ENCODE measurements around the gene ANLN. TPM values are rescaled to one million over a fixed set of nuclear protein-coding genes. Genes with fewer than 3 reads are reported as not detected.

The ANLN gene
- total RNA-seq, 2 donors from 2014 or later: 2.2 to 2.4 TPM

DNA sequence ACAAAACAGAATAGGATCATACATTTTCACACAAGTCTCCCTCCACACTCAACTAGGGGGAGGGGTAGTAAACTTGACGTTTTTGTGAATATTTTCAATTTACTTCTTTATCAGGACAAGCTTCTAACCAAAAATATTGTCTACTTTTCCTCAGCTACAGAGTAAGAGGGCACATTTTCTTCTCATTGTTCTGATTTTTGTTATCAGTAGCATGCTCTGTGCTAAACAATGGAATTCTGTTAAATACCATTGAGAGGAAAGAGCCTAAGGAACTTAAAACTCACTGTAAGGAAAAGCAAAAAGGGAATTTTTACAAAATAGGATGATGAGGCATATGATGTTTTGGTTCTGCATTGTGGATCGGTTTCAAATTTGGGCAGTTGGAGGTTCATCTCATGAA, 41.2 kb downstream of the ANLN start:
- no peaks in the 10 kb centered on the region for H3K36me3 ChIP-seq
- DNase-seq (ENCODE audit: low spot score) (no peak), ATAC-seq (ENCODE audit: insufficient number of reproducible peaks, low FRiP score, low read depth) (no peak)
- H3K4me1 ChIP-seq (ENCODE audit: control insufficient read depth in 1 of 2, low read depth in 2 of 2): no peaks in the 10 kb centered on the region
- no peaks in the 10 kb centered on the region for H3K27me3 ChIP-seq (replicated peaks; ENCODE audit: insufficient read depth)
- H3K4me3 ChIP-seq: no peak overlapping the region
- TF ChIP-seq, protein P1, sequence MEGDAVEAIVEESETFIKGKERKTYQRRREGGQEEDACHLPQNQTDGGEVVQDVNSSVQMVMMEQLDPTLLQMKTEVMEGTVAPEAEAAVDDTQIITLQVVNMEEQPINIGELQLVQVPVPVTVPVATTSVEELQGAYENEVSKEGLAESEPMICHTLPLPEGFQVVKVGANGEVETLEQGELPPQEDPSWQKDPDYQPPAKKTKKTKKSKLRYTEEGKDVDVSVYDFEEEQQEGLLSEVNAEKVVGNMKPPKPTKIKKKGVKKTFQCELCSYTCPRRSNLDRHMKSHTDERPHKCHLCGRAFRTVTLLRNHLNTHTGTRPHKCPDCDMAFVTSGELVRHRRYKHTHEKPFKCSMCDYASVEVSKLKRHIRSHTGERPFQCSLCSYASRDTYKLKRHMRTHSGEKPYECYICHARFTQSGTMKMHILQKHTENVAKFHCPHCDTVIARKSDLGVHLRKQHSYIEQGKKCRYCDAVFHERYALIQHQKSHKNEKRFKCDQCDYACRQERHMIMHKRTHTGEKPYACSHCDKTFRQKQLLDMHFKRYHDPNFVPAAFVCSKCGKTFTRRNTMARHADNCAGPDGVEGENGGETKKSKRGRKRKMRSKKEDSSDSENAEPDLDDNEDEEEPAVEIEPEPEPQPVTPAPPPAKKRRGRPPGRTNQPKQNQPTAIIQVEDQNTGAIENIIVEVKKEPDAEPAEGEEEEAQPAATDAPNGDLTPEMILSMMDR (IDR thresholded peaks at IDR 0.05): no peak
- H3K9me3 ChIP-seq: no peaks in the 10 kb centered on the region
- H3K27ac ChIP-seq: no peak overlapping the region

DNA sequence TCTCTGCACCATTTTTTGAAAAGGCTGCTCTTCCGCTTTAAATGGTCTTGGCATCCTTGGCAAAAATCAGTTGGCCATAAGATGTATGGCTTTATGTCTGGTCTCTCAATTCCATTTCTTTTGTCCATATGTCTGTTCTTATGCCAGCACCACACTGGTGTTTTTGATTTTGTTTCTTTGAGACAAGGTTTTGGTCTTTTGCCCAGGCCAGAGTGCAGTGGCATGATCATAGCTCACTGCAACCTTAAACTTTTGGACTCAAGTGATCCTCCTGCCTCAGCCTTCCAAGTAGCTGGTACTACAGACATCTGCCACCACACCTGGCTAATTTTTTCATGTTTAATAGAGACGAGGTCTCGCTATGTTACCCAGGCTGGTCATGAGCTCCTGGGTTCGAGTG, 48.5 kb downstream of the ANLN start:
- no peaks in the 10 kb centered on the region for H3K36me3 ChIP-seq
- peaks cover 0 to 5% of the 10 kb centered on the region in 2 donors for H3K4me1 ChIP-seq (ENCODE audit: control insufficient read depth in 1 of 2, low read depth in 2 of 2)
- no peaks in the 10 kb centered on the region for H3K9me3 ChIP-seq
- ATAC-seq (ENCODE audit: insufficient number of reproducible peaks, low FRiP score, low read depth) (no peak), DNase-seq (ENCODE audit: low spot score) (no peak)
- H3K27me3 ChIP-seq (replicated peaks; ENCODE audit: insufficient read depth): no peaks in the 10 kb centered on the region
- no peak overlapping the region for H3K27ac ChIP-seq
- TF ChIP-seq, protein P1 (IDR thresholded peaks at IDR 0.05): no peak
- no peak overlapping the region for H3K4me3 ChIP-seq

DNA sequence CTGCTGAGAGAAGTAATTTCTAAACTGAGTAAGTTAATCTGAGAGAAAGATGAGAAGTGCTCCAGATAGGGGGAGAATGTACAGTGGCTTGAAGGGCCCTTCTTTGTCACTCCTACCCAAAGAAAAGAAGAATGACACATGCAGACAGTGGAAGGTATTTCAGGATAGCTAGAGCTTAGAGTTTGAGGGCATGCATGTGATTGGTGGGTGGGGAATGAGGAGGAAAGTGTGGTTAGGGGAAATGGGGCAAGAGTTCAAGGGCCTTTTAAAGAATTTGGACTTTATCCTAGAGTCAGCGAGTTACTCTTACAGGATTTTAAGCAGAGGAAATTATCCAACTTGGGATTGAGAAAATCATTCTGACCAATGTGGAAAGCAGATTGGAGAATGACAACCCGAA, 50.0 kb downstream of the ANLN start:
- Histone ChIP-seq H3K9me3 (no peaks in the 10 kb centered on the region), H3K4me3 (no peak overlapping the region), H3K36me3 (no peaks in the 10 kb centered on the region), H3K27ac (no peak overlapping the region), H3K4me1 (ENCODE audit: control insufficient read depth in 1 of 2, low read depth in 2 of 2) (peaks cover 0 to 5% of the 10 kb centered on the region in 2 donors), H3K27me3 (replicated peaks; ENCODE audit: insufficient read depth) (no peaks in the 10 kb centered on the region)
- ATAC-seq (ENCODE audit: insufficient number of reproducible peaks, low FRiP score, low read depth) (no peak), DNase-seq (ENCODE audit: low spot score) (no peak)
- TF ChIP-seq, protein P1 (IDR thresholded peaks at IDR 0.05): no peak

DNA sequence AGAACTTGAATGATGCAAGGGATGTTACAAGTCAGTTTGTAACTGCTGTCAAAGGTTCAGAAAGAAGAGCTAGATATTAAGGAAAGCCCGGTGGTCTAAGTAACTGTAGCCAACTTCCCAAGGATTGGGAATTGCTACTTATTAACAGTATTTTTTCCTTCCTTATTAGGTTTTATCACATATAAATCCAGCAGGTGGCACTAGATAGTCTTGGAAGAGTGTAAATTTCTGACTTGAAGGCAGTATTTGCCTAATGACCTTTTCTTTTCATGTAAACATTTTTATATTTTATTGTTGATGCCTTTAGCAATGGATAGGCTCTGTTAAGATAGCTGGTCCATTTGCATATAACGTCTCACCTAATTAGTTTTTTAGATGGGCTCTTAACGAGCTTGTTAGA, 51.2 kb downstream of the ANLN start:
- no peaks in the 10 kb centered on the region for H3K27me3 ChIP-seq (replicated peaks; ENCODE audit: insufficient read depth)
- ATAC-seq (ENCODE audit: insufficient number of reproducible peaks, low FRiP score, low read depth): no peak
- TF ChIP-seq, protein P1 (IDR thresholded peaks at IDR 0.05): peak; percentile 46

DNA sequence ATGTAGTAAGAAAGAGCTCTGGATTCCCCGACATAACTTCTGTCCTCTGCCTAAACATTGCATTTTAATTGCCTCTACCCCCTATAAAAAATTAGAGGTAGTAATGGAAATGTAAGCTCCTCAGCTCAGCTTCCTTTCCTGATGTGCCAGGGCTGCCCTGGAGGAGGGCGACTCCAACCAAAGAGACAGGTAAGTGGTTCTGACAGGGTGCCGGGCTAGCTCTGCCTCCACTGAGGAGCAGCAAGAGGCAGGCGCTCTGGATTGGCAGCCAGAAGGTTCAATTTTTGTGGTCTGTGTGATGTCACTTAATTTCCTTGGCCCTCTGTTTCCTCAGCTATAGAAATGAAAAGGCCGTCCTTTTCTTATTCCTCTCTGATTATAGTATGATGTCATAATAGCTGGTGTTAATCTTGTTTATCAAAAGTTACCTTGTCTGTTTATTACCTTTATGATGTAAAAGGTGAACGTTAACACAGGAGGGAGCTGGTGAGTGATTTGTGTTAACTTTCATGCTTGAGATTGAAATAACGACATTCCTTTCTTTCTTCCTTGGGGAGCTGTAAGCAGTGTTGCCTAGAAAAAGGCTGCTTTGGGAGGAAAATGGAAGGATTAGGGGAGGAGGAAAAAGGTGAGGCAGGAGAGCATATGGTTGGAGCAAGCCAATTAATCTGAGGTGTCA, 51.8 kb downstream of the ANLN start:
- peaks cover 0 to 5% of the 10 kb centered on the region in 2 donors for H3K4me1 ChIP-seq (ENCODE audit: control insufficient read depth in 1 of 2, low read depth in 2 of 2)
- H3K36me3 ChIP-seq: no peaks in the 10 kb centered on the region
- ATAC-seq (ENCODE audit: insufficient number of reproducible peaks, low FRiP score, low read depth) (no peak), DNase-seq (ENCODE audit: low spot score) (no peak)
- no peak overlapping the region for H3K27ac ChIP-seq
- TF ChIP-seq, protein P1 (IDR thresholded peaks at IDR 0.05): no peak
- no peaks in the 10 kb centered on the region for H3K27me3 ChIP-seq (replicated peaks; ENCODE audit: insufficient read depth)
- H3K9me3 ChIP-seq: no peaks in the 10 kb centered on the region
- no peak overlapping the region for H3K4me3 ChIP-seq

More for the DNA sequence above, 51.2 kb downstream of the ANLN start:
- Histone ChIP-seq H3K9me3 (no peaks in the 10 kb centered on the region), H3K27ac (no peak overlapping the region), H3K36me3 (no peaks in the 10 kb centered on the region), H3K4me1 (ENCODE audit: control insufficient read depth in 1 of 2, low read depth in 2 of 2) (peaks cover 0 to 5% of the 10 kb centered on the region in 2 donors), H3K4me3 (no peak overlapping the region)
- DNase-seq (ENCODE audit: low spot score): no peak

All from thoracic aorta (tissue), 2 donors.